Fibroblast of gingiva (primary cell): ENCODE results near the gene TNXB.
"Not testable (repeated sequence)": the region's sequence is repeated elsewhere in the genome, so short reads cannot be mapped to it uniquely, and the experiment has no call there.

Experiments used
- DNase-seq: peaks from one replicate; pipeline ENCODE4 v3.0.0-alpha.2; 2011; ENCODE audit warnings: low read depth

The TNXB gene

GRCh38 chr6:32083812-32084768 lies 25.0 kb downstream of the TNXB start:
- DNase-seq: no peak

- DNase-seq: peak; percentile 90
Observed at GRCh38 chr6:32082935-32083334, 26.2 kb downstream of the TNXB start.

- no peak for DNase-seq
Observed at GRCh38 chr6:32082478-32082877, 26.7 kb downstream of the TNXB start.

DNA sequence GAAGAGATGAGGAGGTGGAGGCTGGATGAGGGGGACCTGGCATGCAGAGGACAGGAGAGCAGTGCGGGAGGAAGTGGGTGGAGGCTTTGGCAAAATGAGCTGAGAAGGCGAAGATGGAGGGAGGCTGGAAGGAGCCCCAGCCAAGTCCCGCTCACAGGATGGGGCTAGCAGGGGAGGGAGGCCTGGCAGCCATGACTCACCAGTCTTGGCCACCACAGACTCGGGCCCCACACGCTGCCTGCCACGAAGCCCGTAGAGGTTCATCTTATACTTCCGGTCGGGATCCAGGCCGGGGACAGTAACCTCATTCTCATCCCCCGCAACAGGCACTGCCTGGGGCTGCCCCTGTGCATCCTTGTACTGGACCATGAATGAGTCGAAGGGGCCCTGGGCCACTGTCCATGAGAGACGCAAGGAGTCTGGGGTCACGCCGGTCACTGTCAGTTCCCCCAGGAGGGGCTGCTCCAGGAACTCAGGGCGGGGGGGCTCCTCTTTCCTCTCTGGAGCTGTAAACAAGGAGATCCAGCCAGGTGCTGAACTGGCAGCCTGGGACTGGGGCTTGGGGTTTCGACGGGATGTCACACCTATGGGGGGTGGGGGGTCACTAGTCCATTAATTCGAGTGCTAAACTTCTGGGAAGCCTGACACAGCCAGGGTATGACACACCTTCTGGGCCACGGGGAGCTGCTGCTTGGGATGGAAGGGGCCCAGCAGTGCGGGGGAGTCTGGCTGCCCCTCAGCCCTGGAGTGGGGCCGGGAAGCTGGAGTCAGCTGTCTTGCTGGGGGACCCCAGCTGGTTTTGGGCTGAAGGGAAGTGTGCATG lies 27.8 kb downstream of the TNXB start:
- DNase-seq: peak; percentile 85

DNA sequence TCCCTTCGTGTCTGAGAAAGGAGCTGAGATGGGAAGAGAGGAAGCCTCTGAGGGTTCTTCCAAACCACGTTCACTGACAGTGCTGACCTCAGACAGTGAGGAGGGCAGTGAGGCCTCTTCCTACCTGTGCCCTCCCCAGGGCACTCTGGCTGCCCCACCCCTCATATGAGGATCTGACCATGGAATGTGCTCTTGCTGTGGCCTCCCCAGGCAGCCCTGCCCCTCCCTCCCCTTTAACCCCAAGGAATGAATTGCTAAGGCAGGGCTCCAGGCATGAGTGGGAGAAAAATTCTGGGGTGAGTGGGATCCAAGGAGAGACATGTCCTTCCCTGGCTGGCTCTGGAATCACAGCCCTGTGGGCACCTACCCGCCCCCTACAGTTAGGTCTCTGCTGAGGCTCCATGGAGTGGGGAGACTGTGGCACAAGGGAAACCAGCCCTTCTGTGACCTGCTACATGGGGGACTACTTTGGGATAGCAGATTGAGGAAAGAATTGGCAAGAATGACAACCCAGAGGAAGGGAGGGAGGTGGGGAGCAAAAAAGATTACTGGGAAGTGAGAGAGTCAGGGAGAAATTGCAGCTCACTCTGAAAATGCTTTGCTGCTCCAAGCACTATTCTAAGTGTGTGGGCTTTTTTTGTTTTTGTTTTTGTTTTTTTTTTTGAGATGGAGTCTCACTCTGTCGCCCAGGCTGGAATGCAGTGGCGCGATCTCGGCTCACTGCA lies 29.4 kb downstream of the TNXB start:
- DNase-seq: no peak

- peak; percentile 30 for DNase-seq
Observed at GRCh38 chr6:32076321-32076809, 32.8 kb downstream of the TNXB start.

GRCh38 chr6:32075781-32076180 lies 33.4 kb downstream of the TNXB start:
- DNase-seq: no peak

DNA sequence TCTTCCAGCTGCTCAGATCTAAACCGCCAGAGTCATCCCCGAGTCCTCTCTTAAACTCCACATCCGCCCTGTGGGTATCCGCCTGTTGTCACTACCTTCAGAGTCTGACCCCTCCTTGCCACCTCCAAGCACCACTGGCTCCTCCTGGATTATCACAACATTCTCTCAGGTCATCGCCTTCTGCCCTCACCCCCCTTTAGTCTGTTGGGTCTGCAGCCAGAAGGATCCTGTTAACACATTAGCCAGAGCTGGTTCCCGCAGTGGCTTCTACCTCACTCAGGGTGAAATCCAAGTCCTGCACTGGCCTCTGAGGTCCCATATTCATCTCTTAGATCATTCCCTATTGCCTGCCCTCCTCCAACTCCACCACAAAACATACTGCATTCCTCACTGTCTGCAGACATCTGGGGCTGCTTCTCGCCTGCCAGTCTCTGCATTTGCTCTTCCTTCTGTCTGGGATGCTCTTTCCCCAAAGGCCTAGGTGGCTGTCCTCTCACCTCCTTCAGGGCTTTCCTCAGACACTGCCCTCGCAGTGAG lies 34.1 kb downstream of the TNXB start:
- DNase-seq: no peak

DNA sequence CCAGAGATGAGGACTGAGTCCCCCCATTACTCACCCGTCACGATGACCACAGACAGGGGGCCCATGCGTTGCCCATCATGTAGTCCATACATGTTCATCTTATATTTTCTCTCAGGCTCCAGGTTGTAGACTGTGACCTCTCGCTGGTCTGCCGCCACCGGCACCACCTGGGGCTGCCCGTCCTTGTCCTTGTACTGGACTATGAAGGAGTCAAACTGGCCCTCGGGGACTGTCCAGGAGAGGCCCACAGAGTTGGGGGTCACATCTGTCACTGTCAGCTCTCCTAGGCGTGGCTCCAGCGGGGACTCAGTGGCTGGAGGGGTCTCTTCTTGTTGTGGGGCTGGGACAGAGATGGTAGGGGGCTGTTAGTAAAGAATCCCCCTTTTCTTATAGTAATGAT lies 35.5 kb downstream of the TNXB start:
- no peak for DNase-seq

DNA sequence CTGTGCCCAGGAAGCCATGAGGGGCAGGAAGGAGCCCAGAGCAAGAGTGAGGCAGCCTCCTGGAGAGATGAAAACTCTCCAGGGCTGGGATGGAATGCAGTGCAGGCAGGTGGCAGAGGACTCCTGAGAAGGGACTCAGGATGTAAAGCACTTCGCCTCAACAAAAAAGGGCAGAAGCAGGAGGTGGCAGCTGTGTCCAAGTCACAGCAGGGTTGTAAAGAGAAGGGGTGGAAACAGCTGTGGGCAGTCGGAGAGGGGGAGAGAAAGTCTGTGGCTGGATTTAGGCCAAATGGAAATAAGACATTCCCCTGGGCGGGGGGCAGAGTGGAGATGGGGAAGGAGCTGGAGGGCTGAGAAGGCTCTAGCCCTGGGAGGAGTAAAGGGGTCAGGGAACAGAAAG lies 36.0 kb downstream of the TNXB start:
- DNase-seq: no peak

- DNase-seq: no peak
Observed at GRCh38 chr6:32070814-32071543, 38.2 kb downstream of the TNXB start.

- no peak for DNase-seq
Observed at GRCh38 chr6:32069878-32070515, 39.1 kb downstream of the TNXB start.

- no peak for DNase-seq
Observed at GRCh38 chr6:32069460-32069859, 39.7 kb downstream of the TNXB start.

- DNase-seq: no peak
Observed at GRCh38 chr6:32068867-32069266, 40.3 kb downstream of the TNXB start.

DNA sequence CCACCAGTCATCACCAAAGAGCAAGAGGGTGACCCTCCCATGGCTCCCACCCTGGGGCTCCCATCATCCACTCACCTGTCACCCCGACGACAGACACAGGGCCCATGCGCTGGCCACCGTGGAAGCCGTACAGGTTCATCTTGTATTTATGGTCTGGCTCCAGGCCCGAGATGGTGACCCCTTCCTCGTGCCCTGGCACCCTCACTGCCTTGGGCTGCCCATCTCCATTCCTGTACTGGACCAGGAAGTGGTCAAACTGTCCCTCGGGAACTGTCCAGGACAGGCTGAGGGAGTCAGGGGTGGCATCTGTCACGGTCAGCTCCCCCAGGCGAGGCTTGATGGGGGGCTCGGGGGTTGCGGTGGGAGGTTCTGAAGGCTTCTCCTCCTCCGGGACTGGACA lies 40.8 kb downstream of the TNXB start:
- not testable (repeated sequence) for DNase-seq

DNA sequence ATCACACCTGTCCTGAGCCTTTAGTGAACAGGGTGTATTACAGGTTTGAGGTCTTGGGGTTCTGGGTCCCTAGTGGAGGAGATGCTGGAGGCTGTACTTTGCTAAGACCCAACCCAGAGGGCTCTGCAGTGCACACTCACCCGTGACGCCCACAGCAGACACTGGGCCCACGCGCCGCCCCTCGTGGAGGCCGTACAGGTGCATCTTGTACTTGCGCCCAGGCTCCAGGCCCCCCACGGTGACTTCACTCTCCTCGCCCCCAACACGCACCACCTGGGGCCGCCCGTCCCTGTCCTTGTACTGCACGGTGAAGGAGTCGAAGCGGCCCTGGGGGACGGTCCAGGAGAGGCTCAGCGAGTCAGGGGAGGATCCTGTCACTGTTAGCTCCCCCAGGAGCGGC lies 41.6 kb downstream of the TNXB start:
- DNase-seq: not testable (repeated sequence)

DNA sequence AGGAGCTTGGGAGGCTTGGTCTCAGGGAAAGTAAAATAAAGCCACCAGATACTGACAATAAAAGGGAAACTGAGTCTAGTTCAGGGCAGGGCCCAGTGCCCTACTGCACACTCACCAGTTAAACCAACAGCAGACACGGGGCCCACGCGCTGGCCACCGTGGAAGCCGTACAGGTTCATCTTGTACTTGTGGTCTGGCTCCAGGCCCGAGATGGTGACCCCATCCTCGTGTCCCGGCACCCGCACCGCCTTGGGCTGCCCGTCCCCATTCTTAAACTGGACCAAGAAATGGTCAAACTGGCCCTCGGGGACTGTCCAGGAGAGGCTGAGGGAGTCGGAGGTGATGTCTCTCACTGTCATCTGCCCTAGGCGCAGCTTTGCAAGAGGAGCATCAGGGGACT lies 44.4 kb downstream of the TNXB start:
- no peak for DNase-seq

DNA sequence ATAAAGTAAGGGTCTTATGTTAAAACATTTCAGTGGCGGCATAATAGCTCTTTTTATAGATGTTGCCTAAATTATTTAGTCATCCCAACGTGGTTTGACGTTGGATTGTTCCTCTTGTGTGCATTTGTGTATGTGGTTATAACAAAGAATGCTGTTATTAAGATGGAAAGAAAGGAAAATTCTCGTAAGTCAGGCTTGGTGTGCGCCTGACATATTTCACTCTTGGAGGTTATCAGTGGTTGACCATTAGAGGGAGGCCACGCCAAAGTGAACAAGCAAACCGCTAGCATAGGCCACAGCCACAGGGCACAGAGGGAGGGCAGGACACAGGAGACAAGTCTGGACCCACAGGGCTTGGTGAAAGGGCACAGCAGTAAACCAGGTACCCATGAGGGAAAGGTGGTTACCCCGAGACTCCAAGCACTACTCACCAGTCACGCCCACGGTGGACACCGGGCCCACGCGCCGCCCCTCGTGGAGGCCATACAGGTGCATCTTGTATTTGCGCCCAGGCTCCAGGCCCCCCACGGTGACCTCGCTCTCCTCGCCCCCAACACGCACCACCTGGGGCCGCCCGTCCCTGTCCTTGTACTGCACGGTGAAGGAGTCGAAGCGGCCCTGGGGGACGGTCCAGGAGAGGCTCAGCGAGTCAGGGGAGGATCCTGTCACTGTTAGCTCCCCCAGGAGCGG lies 48.0 kb downstream of the TNXB start:
- no peak for DNase-seq

GRCh38 chr6:32058511-32058963 lies 50.6 kb downstream of the TNXB start:
- peak; percentile 26 for DNase-seq

GRCh38 chr6:32057966-32058365 lies 51.2 kb downstream of the TNXB start:
- no peak for DNase-seq
